ENCODE measurements around the gene IL10.

- no peak for TF ChIP-seq POLR2A (IDR thresholded peaks at IDR 0.05)
- no peak for TF ChIP-seq CTCF (IDR thresholded peaks at IDR 0.05)
Measured at GRCh38 chr1:206735553-206736031, 36.7 kb downstream of the IL10 start.

Measured in sigmoid colon (tissue), 3 donors.